ENCODE measurements around the gene ZNF566.
A peak's percentile ranks its signal among the peaks of the same experiment; 100 is the strongest.

GRCh38 chr19:36489920-36490415 is 607 bp upstream of the ZNF566 start:
- TF ChIP-seq RAD21 (IDR thresholded peaks at IDR 0.05; ENCODE audit: low read depth) (no peak), MAX (IDR thresholded peaks at IDR 0.05) (no peak), USF1 (IDR thresholded peaks at IDR 0.05) (no peak), TEAD4 (IDR thresholded peaks at IDR 0.05) (no peak), EP300 (IDR thresholded peaks at IDR 0.05; ENCODE audit: borderline replicate concordance) (no peak), CREB1 (IDR thresholded peaks at IDR 0.05; ENCODE audit: low read depth) (no peak), EGR1 (IDR thresholded peaks at IDR 0.05) (no peak), CEBPB (IDR thresholded peaks at IDR 0.05) (no peak), TCF12 (IDR thresholded peaks at IDR 0.05; ENCODE audit: low read depth) (0 out of 2 replicates have a peak, but pooled peaks have one; percentile 9), TAF1 (IDR thresholded peaks at IDR 0.05; ENCODE audit: low read depth) (no peak), YY1 (IDR thresholded peaks at IDR 0.05; ENCODE audit: low read depth) (no peak), REST (IDR thresholded peaks at IDR 0.05; ENCODE audit: low read depth) (no peak)
